Measurements from ENCODE around the gene TRAF7.

The TRAF7 gene

GRCh38 chr16:2194852-2195321 is 39.3 kb downstream of the TRAF7 start:
- no peak overlapping the region for H3K27ac ChIP-seq (ENCODE audit: low read length)
- H3K27me3 ChIP-seq (ENCODE audit: control insufficient read depth, insufficient read depth, low read length) = peaks cover 7% of the 10 kb centered on the region; the same call in 1 of the 2 replicates
- no peaks in the 10 kb centered on the region for H3K9me3 ChIP-seq (ENCODE audit: control insufficient read depth, insufficient read depth, low read length)
- no peak for DNase-seq (ENCODE audit: low read depth, low spot score)
- no peaks in the 10 kb centered on the region for H3K36me3 ChIP-seq (ENCODE audit: control insufficient read depth, insufficient read depth, low read length)
- peaks cover 5% of the 10 kb centered on the region; the same call in 1 of the 2 replicates for H3K4me1 ChIP-seq (ENCODE audit: control insufficient read depth, insufficient read depth, low read length)
- H3K4me3 ChIP-seq (ENCODE audit: low read length) = peak overlapping the region; percentile 57; the same call in 1 of the 2 replicates
- WGBS (ENCODE audit: insufficient coverage, insufficient read length) = no CpG with 5 or more reads among the region's 10 CpGs

- peak overlapping the region; percentile 57; the same call in 1 of the 2 replicates for H3K4me3 ChIP-seq (ENCODE audit: low read length)
- H3K27me3 ChIP-seq (ENCODE audit: control insufficient read depth, insufficient read depth, low read length) = peaks cover 7% of the 10 kb centered on the region; the same call in 1 of the 2 replicates
- peaks cover 5% of the 10 kb centered on the region; the same call in 1 of the 2 replicates for H3K4me1 ChIP-seq (ENCODE audit: control insufficient read depth, insufficient read depth, low read length)
- WGBS (ENCODE audit: insufficient coverage, insufficient read length) = no CpG with 5 or more reads among the region's 49 CpGs
- no peak for DNase-seq (ENCODE audit: low read depth, low spot score)
- H3K36me3 ChIP-seq (ENCODE audit: control insufficient read depth, insufficient read depth, low read length) = no peaks in the 10 kb centered on the region
- H3K27ac ChIP-seq (ENCODE audit: low read length) = no peak overlapping the region
- H3K9me3 ChIP-seq (ENCODE audit: control insufficient read depth, insufficient read depth, low read length) = no peaks in the 10 kb centered on the region
These were observed 40.0 kb downstream of the TRAF7 start for GRCh38 chr16:2195322-2196161.

GRCh38 chr16:2196162-2196980 is 40.8 kb downstream of the TRAF7 start, which contains the start of gene CASKIN1:
Gene CASKIN1 (minus strand): TSS chr16:2196605. CDS start chr16:2196432, 173 bp downstream.
- DNase-seq (ENCODE audit: low read depth, low spot score) = no peak
- Histone ChIP-seq H3K36me3 (ENCODE audit: control insufficient read depth, insufficient read depth, low read length) (no peaks in the 10 kb centered on the region), H3K27me3 (ENCODE audit: control insufficient read depth, insufficient read depth, low read length) (peaks cover 7% of the 10 kb centered on the region; the same call in 1 of the 2 replicates), H3K4me3 (ENCODE audit: low read length) (peak within 1 kb of the TSS; percentile 57; the same call in 1 of the 2 replicates), H3K27ac (ENCODE audit: low read length) (no peak within 1 kb of the TSS), H3K9me3 (ENCODE audit: control insufficient read depth, insufficient read depth, low read length) (no peaks in the 10 kb centered on the region), H3K4me1 (ENCODE audit: control insufficient read depth, insufficient read depth, low read length) (peaks cover 5% of the 10 kb centered on the region; the same call in 1 of the 2 replicates)
- no CpG with 5 or more reads among the region's 129 CpGs for whole genome bisulfite sequencing (ENCODE audit: insufficient coverage, insufficient read length)

GRCh38 chr16:2196981-2197511 is 41.5 kb downstream of the TRAF7 start:
- Histone ChIP-seq H3K36me3 (ENCODE audit: control insufficient read depth, insufficient read depth, low read length) (no peaks in the 10 kb centered on the region), H3K4me3 (ENCODE audit: low read length) (peak overlapping the region; percentile 21; the same call in 1 of the 2 replicates), H3K9me3 (ENCODE audit: control insufficient read depth, insufficient read depth, low read length) (no peaks in the 10 kb centered on the region), H3K27ac (ENCODE audit: low read length) (no peak overlapping the region), H3K4me1 (ENCODE audit: control insufficient read depth, insufficient read depth, low read length) (peaks cover 5% of the 10 kb centered on the region; the same call in 1 of the 2 replicates), H3K27me3 (ENCODE audit: control insufficient read depth, insufficient read depth, low read length) (peaks cover 7% of the 10 kb centered on the region; the same call in 1 of the 2 replicates)
- WGBS (ENCODE audit: insufficient coverage, insufficient read length) = no CpG with 5 or more reads among the region's 32 CpGs
- no peak for DNase-seq (ENCODE audit: low read depth, low spot score)

GRCh38 chr16:2197765-2198164 is 42.2 kb downstream of the TRAF7 start:
- Histone ChIP-seq H3K27me3 (ENCODE audit: control insufficient read depth, insufficient read depth, low read length) (peaks cover 7% of the 10 kb centered on the region; the same call in 1 of the 2 replicates), H3K4me1 (ENCODE audit: control insufficient read depth, insufficient read depth, low read length) (peaks cover 5% of the 10 kb centered on the region; the same call in 1 of the 2 replicates), H3K4me3 (ENCODE audit: low read length) (no peak overlapping the region), H3K9me3 (ENCODE audit: control insufficient read depth, insufficient read depth, low read length) (no peaks in the 10 kb centered on the region), H3K27ac (ENCODE audit: low read length) (no peak overlapping the region), H3K36me3 (ENCODE audit: control insufficient read depth, insufficient read depth, low read length) (no peaks in the 10 kb centered on the region)
- no CpG with 5 or more reads among the region's 6 CpGs for WGBS (ENCODE audit: insufficient coverage, insufficient read length)
- no peak for DNase-seq (ENCODE audit: low read depth, low spot score)

GRCh38 chr16:2198283-2198682 is 42.7 kb downstream of the TRAF7 start:
- peaks cover 7% of the 10 kb centered on the region; the same call in 1 of the 2 replicates for H3K27me3 ChIP-seq (ENCODE audit: control insufficient read depth, insufficient read depth, low read length)
- H3K9me3 ChIP-seq (ENCODE audit: control insufficient read depth, insufficient read depth, low read length) = no peaks in the 10 kb centered on the region
- DNase-seq (ENCODE audit: low read depth, low spot score) = no peak
- WGBS (ENCODE audit: insufficient coverage, insufficient read length) = no CpG with 5 or more reads among the region's 4 CpGs
- no peak overlapping the region for H3K27ac ChIP-seq (ENCODE audit: low read length)
- H3K4me3 ChIP-seq (ENCODE audit: low read length) = no peak overlapping the region
- peaks cover 5% of the 10 kb centered on the region; the same call in 1 of the 2 replicates for H3K4me1 ChIP-seq (ENCODE audit: control insufficient read depth, insufficient read depth, low read length)
- H3K36me3 ChIP-seq (ENCODE audit: control insufficient read depth, insufficient read depth, low read length) = no peaks in the 10 kb centered on the region

- no CpG with 5 or more reads among the region's 5 CpGs for WGBS (ENCODE audit: insufficient coverage, insufficient read length)
- Histone ChIP-seq H3K4me1 (ENCODE audit: control insufficient read depth, insufficient read depth, low read length) (peaks cover 5% of the 10 kb centered on the region; the same call in 1 of the 2 replicates), H3K9me3 (ENCODE audit: control insufficient read depth, insufficient read depth, low read length) (no peaks in the 10 kb centered on the region), H3K36me3 (ENCODE audit: control insufficient read depth, insufficient read depth, low read length) (no peaks in the 10 kb centered on the region), H3K4me3 (ENCODE audit: low read length) (no peak overlapping the region), H3K27me3 (ENCODE audit: control insufficient read depth, insufficient read depth, low read length) (peaks cover 7% of the 10 kb centered on the region; the same call in 1 of the 2 replicates), H3K27ac (ENCODE audit: low read length) (no peak overlapping the region)
- DNase-seq (ENCODE audit: low read depth, low spot score) = no peak
These were observed 43.5 kb downstream of the TRAF7 start for GRCh38 chr16:2199095-2199494.

GRCh38 chr16:2199621-2200139 is 44.1 kb downstream of the TRAF7 start:
- peaks cover 7% of the 10 kb centered on the region; the same call in 1 of the 2 replicates for H3K27me3 ChIP-seq (ENCODE audit: control insufficient read depth, insufficient read depth, low read length)
- H3K4me1 ChIP-seq (ENCODE audit: control insufficient read depth, insufficient read depth, low read length) = peaks cover 5% of the 10 kb centered on the region; the same call in 1 of the 2 replicates
- no peaks in the 10 kb centered on the region for H3K36me3 ChIP-seq (ENCODE audit: control insufficient read depth, insufficient read depth, low read length)
- no CpG with 5 or more reads among the region's 14 CpGs for WGBS (ENCODE audit: insufficient coverage, insufficient read length)
- no peaks in the 10 kb centered on the region for H3K9me3 ChIP-seq (ENCODE audit: control insufficient read depth, insufficient read depth, low read length)
- no peak overlapping the region for H3K4me3 ChIP-seq (ENCODE audit: low read length)
- H3K27ac ChIP-seq (ENCODE audit: low read length) = no peak overlapping the region
- no peak for DNase-seq (ENCODE audit: low read depth, low spot score)

- DNase-seq (ENCODE audit: low read depth, low spot score) = no peak
- no CpG with 5 or more reads among the region's 6 CpGs for WGBS (ENCODE audit: insufficient coverage, insufficient read length)
These were observed 44.7 kb downstream of the TRAF7 start for GRCh38 chr16:2200313-2200712.

More at GRCh38 chr16:2200313-2200712, 44.7 kb downstream of the TRAF7 start:
- H3K9me3 ChIP-seq (ENCODE audit: control insufficient read depth, insufficient read depth, low read length) = no peaks in the 10 kb centered on the region
- peaks cover 4% of the 10 kb centered on the region; the same call in 1 of the 2 replicates for H3K4me1 ChIP-seq (ENCODE audit: control insufficient read depth, insufficient read depth, low read length)
- H3K27ac ChIP-seq (ENCODE audit: low read length) = no peak overlapping the region
- H3K4me3 ChIP-seq (ENCODE audit: low read length) = no peak overlapping the region
- peaks cover 7% of the 10 kb centered on the region; the same call in 1 of the 2 replicates for H3K27me3 ChIP-seq (ENCODE audit: control insufficient read depth, insufficient read depth, low read length)
- H3K36me3 ChIP-seq (ENCODE audit: control insufficient read depth, insufficient read depth, low read length) = no peaks in the 10 kb centered on the region

All from iPS DF 6.9 (cell line).